Measurements from ENCODE around the gene LCT. TPM values are rescaled to one million over a fixed set of nuclear protein-coding genes. Genes with fewer than 3 reads are reported as not detected.

The LCT gene
- total RNA-seq, 1 experiment from 2014 or later, result 0.04 TPM

DNA sequence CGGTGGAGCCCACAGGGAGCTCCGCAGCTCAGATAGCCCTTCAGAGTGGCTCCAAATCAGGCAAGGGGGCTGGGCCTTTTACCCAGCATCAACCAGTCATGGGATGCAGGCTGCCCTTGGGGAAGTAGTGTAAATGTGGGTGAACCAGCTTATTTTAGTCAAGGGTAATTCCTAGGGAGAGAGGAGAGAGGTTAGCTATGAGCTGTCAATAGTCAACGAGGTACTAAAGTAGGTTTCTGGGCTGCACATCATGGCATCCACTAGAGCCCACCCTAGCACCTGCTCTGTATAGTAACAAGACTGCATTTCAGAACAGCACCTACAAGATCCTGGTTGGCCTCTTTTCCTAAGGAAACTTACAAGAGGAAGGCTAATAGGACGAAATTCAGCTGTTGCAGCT is 48.7 kb upstream of the LCT start:
- Histone ChIP-seq H3K79me2 (ENCODE audit: insufficient read depth, low read length) (no peaks in the 10 kb centered on the region), H2BK15ac (ENCODE audit: low read depth, low read length) (no peak overlapping the region), H3K56ac (ENCODE audit: insufficient read length, low read depth, low read length) (no peak overlapping the region), H2AK5ac (ENCODE audit: insufficient read length, low read length) (no peak overlapping the region), H4K91ac (ENCODE audit: insufficient read length, low read depth, low read length) (no peak overlapping the region), H3K9me3 (ENCODE audit: control insufficient read depth, low read depth, low read length) (no peaks in the 10 kb centered on the region), H2BK20ac (ENCODE audit: low read depth, low read length, poor library complexity, severe bottlenecking) (no peak overlapping the region), H3K79me1 (ENCODE audit: insufficient read depth, low read depth, low read length, poor library complexity, severe bottlenecking) (no peaks in the 10 kb centered on the region), H4K8ac (replicated peaks; ENCODE audit: insufficient read length, low read depth, low read length) (no peak overlapping the region), H3K18ac (ENCODE audit: insufficient read length, low read depth, low read length) (no peak overlapping the region), H3K27me3 (ENCODE audit: insufficient read depth, low read length) (no peaks in the 10 kb centered on the region), H2BK12ac (ENCODE audit: insufficient read length, low read depth, low read length) (no peak overlapping the region), H3T11ph (ENCODE audit: low read length) (no peak overlapping the region), H3K23ac (ENCODE audit: insufficient read length, low read depth, low read length) (no peak overlapping the region), H3K4me1 (ENCODE audit: insufficient read depth, low read length) (peaks cover under 1% of the 10 kb centered on the region; the same call in 1 of the 2 replicates), H2AFZ (ENCODE audit: low read length) (no peak overlapping the region), H3K4me2 (ENCODE audit: insufficient read depth, insufficient read length, low read length) (no peak overlapping the region), H3K27ac (ENCODE audit: insufficient read length, low read depth, low read length) (no peak overlapping the region), H3K4ac (ENCODE audit: low read depth, low read length) (no peak overlapping the region), H2BK5ac (ENCODE audit: insufficient read length, low read length) (no peak overlapping the region), H3K14ac (ENCODE audit: insufficient read depth, low read length) (no peak overlapping the region), H2BK120ac (ENCODE audit: low read depth, low read length, poor library complexity, severe bottlenecking) (no peak overlapping the region), H3K9ac (ENCODE audit: extremely low read depth, insufficient read length, low read length) (no peak overlapping the region), H4K20me1 (ENCODE audit: control insufficient read depth, insufficient read depth, insufficient read length) (no peaks in the 10 kb centered on the region), H4K5ac (ENCODE audit: insufficient read length, low read depth, low read length) (no peak overlapping the region), H3K23me2 (ENCODE audit: insufficient read length, low read depth, low read length, poor library complexity, severe bottlenecking) (no peaks in the 10 kb centered on the region)
- H3K36me3 Mint-ChIP-seq (ENCODE audit: insufficient read depth in 1 of 3, low read depth in 3 of 3), result peaks cover 11 to 21% (median 16%) of the 10 kb centered on the region in 3 experiments
- TF ChIP-seq, protein P1, sequence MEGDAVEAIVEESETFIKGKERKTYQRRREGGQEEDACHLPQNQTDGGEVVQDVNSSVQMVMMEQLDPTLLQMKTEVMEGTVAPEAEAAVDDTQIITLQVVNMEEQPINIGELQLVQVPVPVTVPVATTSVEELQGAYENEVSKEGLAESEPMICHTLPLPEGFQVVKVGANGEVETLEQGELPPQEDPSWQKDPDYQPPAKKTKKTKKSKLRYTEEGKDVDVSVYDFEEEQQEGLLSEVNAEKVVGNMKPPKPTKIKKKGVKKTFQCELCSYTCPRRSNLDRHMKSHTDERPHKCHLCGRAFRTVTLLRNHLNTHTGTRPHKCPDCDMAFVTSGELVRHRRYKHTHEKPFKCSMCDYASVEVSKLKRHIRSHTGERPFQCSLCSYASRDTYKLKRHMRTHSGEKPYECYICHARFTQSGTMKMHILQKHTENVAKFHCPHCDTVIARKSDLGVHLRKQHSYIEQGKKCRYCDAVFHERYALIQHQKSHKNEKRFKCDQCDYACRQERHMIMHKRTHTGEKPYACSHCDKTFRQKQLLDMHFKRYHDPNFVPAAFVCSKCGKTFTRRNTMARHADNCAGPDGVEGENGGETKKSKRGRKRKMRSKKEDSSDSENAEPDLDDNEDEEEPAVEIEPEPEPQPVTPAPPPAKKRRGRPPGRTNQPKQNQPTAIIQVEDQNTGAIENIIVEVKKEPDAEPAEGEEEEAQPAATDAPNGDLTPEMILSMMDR (conservative IDR thresholded peaks at IDR 0.05), result no peak
- no peak overlapping the region for H3K4me3 Mint-ChIP-seq
- H3K9me3 Mint-ChIP-seq, result peaks cover 12 to 19% of the 10 kb centered on the region in 2 experiments; a peak in 4 of 5 replicates
- no peak for DNase-seq
- WGBS (ENCODE audit: extremely low coverage, insufficient read length, low lambda C conversion rate), result no CpG with 5 or more reads among the region's 4 CpGs
- H3K4me1 Mint-ChIP-seq, result peaks cover 23 to 28% of the 10 kb centered on the region in 2 experiments
- H3K27me3 Mint-ChIP-seq (ENCODE audit: low read depth), result no peaks in the 10 kb centered on the region; the same call in 1 of the 2 replicates
- H3K27ac Mint-ChIP-seq, result no peak overlapping the region

Data from H9 (cell line).